ENCODE measurements around the gene CXXC5. TPM values are rescaled to one million over a fixed set of nuclear protein-coding genes. Genes with fewer than 3 reads are reported as not detected.
"Not testable (repeated sequence)": the region's sequence is repeated elsewhere in the genome, so short reads cannot be mapped to it uniquely, and the experiment has no call there.

Gene CXXC5
- total RNA-seq, 1 experiment from 2014 or later = 7.8 TPM

GRCh38 chr5:139710319-139711066 is 62.3 kb downstream of the CXXC5 start:
- POLR2A ChIA-PET = interaction anchor here (0.6 to 1.8 kb wide), 4 partner anchors 9 to 102 kb away, joined by 3 to 9 read pairs (median 4); no protein-coding TSS in a partner anchor
- TF ChIP-seq CTCF (IDR thresholded peaks at IDR 0.05; ENCODE audit: unreplicated experiment) = no peak
- no peak overlapping the region for H3K27ac Mint-ChIP-seq (ENCODE audit: low read depth, unreplicated experiment)
- H3K27me3 Mint-ChIP-seq (ENCODE audit: insufficient read depth, unreplicated experiment) = peaks cover 16% of the 10 kb centered on the region
- no peak for DNase-seq (ENCODE audit: unreplicated experiment)
- intact Hi-C loops (cut with micrococcal nuclease) = no loop called here
- CTCF ChIA-PET = interaction anchor here (0.6 to 1.8 kb wide), 13 partner anchors 10 to 364 kb away, joined by 3 to 5 read pairs (median 3); no protein-coding TSS in a partner anchor
- H3K4me3 Mint-ChIP-seq (ENCODE audit: unreplicated experiment) = peak overlapping the region; percentile 66
- H3K9me3 Mint-ChIP-seq (ENCODE audit: unreplicated experiment) = no peaks in the 10 kb centered on the region
- no peaks in the 10 kb centered on the region for H3K4me1 Mint-ChIP-seq (ENCODE audit: insufficient read depth, unreplicated experiment)
- BruUV-seq (replicated peaks) = no TSS peak
- H3K36me3 Mint-ChIP-seq (ENCODE audit: insufficient read depth, unreplicated experiment) = no peaks in the 10 kb centered on the region

GRCh38 chr5:139711067-139711905 is 63.1 kb downstream of the CXXC5 start:
- no TSS peak for BruUV-seq (replicated peaks)
- CTCF ChIA-PET = interaction anchor here (0.6 to 1.8 kb wide), 14 partner anchors 9 to 365 kb away, joined by 3 to 5 read pairs (median 3); no protein-coding TSS in a partner anchor
- H3K27ac Mint-ChIP-seq (ENCODE audit: low read depth, unreplicated experiment) = no peak overlapping the region
- POLR2A ChIA-PET = interaction anchor here (0.6 to 1.8 kb wide), 5 partner anchors 10 to 103 kb away, joined by 3 to 9 read pairs (median 3); no protein-coding TSS in a partner anchor
- intact Hi-C loops (cut with micrococcal nuclease) = no loop called here
- TF ChIP-seq CTCF (IDR thresholded peaks at IDR 0.05; ENCODE audit: unreplicated experiment) = peak; percentile 9
- no peaks in the 10 kb centered on the region for H3K9me3 Mint-ChIP-seq (ENCODE audit: unreplicated experiment)
- H3K4me1 Mint-ChIP-seq (ENCODE audit: insufficient read depth, unreplicated experiment) = no peaks in the 10 kb centered on the region
- H3K27me3 Mint-ChIP-seq (ENCODE audit: insufficient read depth, unreplicated experiment) = peaks cover 16% of the 10 kb centered on the region
- DNase-seq (ENCODE audit: unreplicated experiment) = peak; percentile 36
- H3K36me3 Mint-ChIP-seq (ENCODE audit: insufficient read depth, unreplicated experiment) = no peaks in the 10 kb centered on the region
- peak overlapping the region; percentile 66 for H3K4me3 Mint-ChIP-seq (ENCODE audit: unreplicated experiment)

GRCh38 chr5:139711906-139712224 is 63.7 kb downstream of the CXXC5 start:
- Mint-ChIP-seq H3K4me1 (ENCODE audit: insufficient read depth, unreplicated experiment) (no peaks in the 10 kb centered on the region), H3K27ac (ENCODE audit: low read depth, unreplicated experiment) (no peak overlapping the region), H3K4me3 (ENCODE audit: unreplicated experiment) (peak overlapping the region; percentile 66), H3K27me3 (ENCODE audit: insufficient read depth, unreplicated experiment) (peaks cover 16% of the 10 kb centered on the region), H3K36me3 (ENCODE audit: insufficient read depth, unreplicated experiment) (no peaks in the 10 kb centered on the region), H3K9me3 (ENCODE audit: unreplicated experiment) (no peaks in the 10 kb centered on the region)
- POLR2A ChIA-PET = interaction anchor here (0.7 to 1.8 kb wide), 3 partner anchors 10 to 51 kb away, joined by 3 to 5 read pairs (median 3); no protein-coding TSS in a partner anchor
- no peak for TF ChIP-seq CTCF (IDR thresholded peaks at IDR 0.05; ENCODE audit: unreplicated experiment)
- no peak for DNase-seq (ENCODE audit: unreplicated experiment)
- intact Hi-C loops (cut with micrococcal nuclease) = no loop called here
- no TSS peak for BruUV-seq (replicated peaks)
- CTCF ChIA-PET = interaction anchor here (0.9 to 1.4 kb wide), 2 partner anchors 9 to 77 kb away, joined by 3 to 5 read pairs; no protein-coding TSS in a partner anchor

GRCh38 chr5:139712412-139712811 is 64.3 kb downstream of the CXXC5 start:
- ChIA-PET CTCF (interaction anchor here (1.4 kb wide), 1 partner anchor 77 kb away, joined by 3 read pairs; no protein-coding TSS in a partner anchor), POLR2A (no interaction called here)
- TF ChIP-seq CTCF (IDR thresholded peaks at IDR 0.05; ENCODE audit: unreplicated experiment) = no peak
- Mint-ChIP-seq H3K36me3 (ENCODE audit: insufficient read depth, unreplicated experiment) (no peaks in the 10 kb centered on the region), H3K4me1 (ENCODE audit: insufficient read depth, unreplicated experiment) (no peaks in the 10 kb centered on the region), H3K4me3 (ENCODE audit: unreplicated experiment) (no peak overlapping the region), H3K9me3 (ENCODE audit: unreplicated experiment) (no peaks in the 10 kb centered on the region), H3K27me3 (ENCODE audit: insufficient read depth, unreplicated experiment) (peaks cover 16% of the 10 kb centered on the region), H3K27ac (ENCODE audit: low read depth, unreplicated experiment) (no peak overlapping the region)
- BruUV-seq (replicated peaks) = no TSS peak
- no peak for DNase-seq (ENCODE audit: unreplicated experiment)
- intact Hi-C loops (cut with micrococcal nuclease) = no loop called here

GRCh38 chr5:139713898-139714297 is 65.7 kb downstream of the CXXC5 start:
- H3K4me1 Mint-ChIP-seq (ENCODE audit: insufficient read depth, unreplicated experiment); BruUV-seq (replicated peaks); intact Hi-C loops (cut with micrococcal nuclease); DNase-seq (ENCODE audit: unreplicated experiment); POLR2A ChIA-PET; H3K27ac Mint-ChIP-seq (ENCODE audit: low read depth, unreplicated experiment); H3K4me3 Mint-ChIP-seq (ENCODE audit: unreplicated experiment); H3K36me3 Mint-ChIP-seq (ENCODE audit: insufficient read depth, unreplicated experiment); H3K9me3 Mint-ChIP-seq (ENCODE audit: unreplicated experiment): not testable (repeated sequence)
- H3K27me3 Mint-ChIP-seq (ENCODE audit: insufficient read depth, unreplicated experiment) = peaks cover 16% of the 10 kb centered on the region
- CTCF ChIA-PET = interaction anchor here (1.0 kb wide), 1 partner anchor 43 kb away, joined by 3 read pairs; no protein-coding TSS in a partner anchor
